Body of pancreas (tissue), 4 donors: ENCODE measurements around the gene AP3M1.

Source experiments
- CTCF ChIP-seq, 7 experiments: fragments of 450-650 bp in 4 of 7; fragments of 200-600 bp in 3 of 7; sonication (generic) in 3 of 7; IDR thresholded peaks; one replicate each; pipeline ENCODE4 v1.5.1; 2016 to 2019; ENCODE audit warnings: antibody characterized with exemption in 7 of 7
- POLR2A ChIP-seq, 3 donors: fragments of 450-650 bp; IDR thresholded peaks; one replicate each; pipeline ENCODE4 v1.6.1; 2016; ENCODE audit warnings: antibody characterized with exemption in 3 of 3, mild to moderate bottlenecking in 2 of 3

GRCh38 chr10:74194999-74195398, 44.4 kb upstream of the AP3M1 start:
- TF ChIP-seq CTCF (IDR thresholded peaks at IDR 0.05) = no peak
- TF ChIP-seq POLR2A (IDR thresholded peaks at IDR 0.05) = no peak
